ENCODE results near the gene VAV1.
"Not testable (repeated sequence)": the region's sequence is repeated elsewhere in the genome, so short reads cannot be mapped to it uniquely, and the experiment has no call there.

The VAV1 gene

GRCh38 chr19:6853868-6854267 lies 81.4 kb downstream of the VAV1 start:
- Histone ChIP-seq H3K4me1 (ENCODE audit: control insufficient read depth, insufficient read depth, low read length) (no peaks in the 10 kb centered on the region), H3K27ac (ENCODE audit: low read length) (no peak overlapping the region), H3K27me3 (ENCODE audit: control insufficient read depth in 1 of 2, insufficient read depth in 2 of 2, low read length in 2 of 2) (peaks cover 3 to 5% of the 10 kb centered on the region in 2 donors)

GRCh38 chr19:6854758-6855157 lies 82.2 kb downstream of the VAV1 start:
- H3K36me3 ChIP-seq (ENCODE audit: control insufficient read depth in 2 of 2, insufficient read depth in 2 of 2, low read length in 2 of 2), result no peaks in the 10 kb centered on the region
- H3K27me3 ChIP-seq (ENCODE audit: control insufficient read depth in 1 of 2, insufficient read depth in 2 of 2, low read length in 2 of 2), result peaks cover 3 to 5% of the 10 kb centered on the region in 2 donors
- H3K4me3 ChIP-seq (ENCODE audit: low read length in 2 of 2), result no peak overlapping the region
- no peak overlapping the region for H3K9ac ChIP-seq (ENCODE audit: low read length in 2 of 2)
- no peak overlapping the region for H3K27ac ChIP-seq (ENCODE audit: low read length)
- H3K4me1 ChIP-seq (ENCODE audit: control insufficient read depth, insufficient read depth, low read length), result no peaks in the 10 kb centered on the region
- H3K9me3 ChIP-seq (ENCODE audit: control insufficient read depth in 2 of 2, low read length in 2 of 2), result peaks cover 0 to 2% of the 10 kb centered on the region in 2 donors

More at GRCh38 chr19:6853868-6854267, 81.4 kb downstream of the VAV1 start:
- Histone ChIP-seq H3K4me3 (ENCODE audit: low read length in 2 of 2) (no peak overlapping the region), H3K9me3 (ENCODE audit: control insufficient read depth in 2 of 2, low read length in 2 of 2) (peaks cover 0 to 2% of the 10 kb centered on the region in 2 donors), H3K9ac (ENCODE audit: low read length in 2 of 2) (no peak overlapping the region), H3K36me3 (ENCODE audit: control insufficient read depth in 2 of 2, insufficient read depth in 2 of 2, low read length in 2 of 2) (no peaks in the 10 kb centered on the region)

GRCh38 chr19:6856749-6857372 lies 84.4 kb downstream of the VAV1 start:
- no peaks in the 10 kb centered on the region for H3K36me3 ChIP-seq (ENCODE audit: control insufficient read depth in 2 of 2, insufficient read depth in 2 of 2, low read length in 2 of 2)
- H3K27me3 ChIP-seq (ENCODE audit: control insufficient read depth in 1 of 2, insufficient read depth in 2 of 2, low read length in 2 of 2), result peaks cover 5 to 6% of the 10 kb centered on the region in 2 donors
- no peaks in the 10 kb centered on the region for H3K4me1 ChIP-seq (ENCODE audit: control insufficient read depth, insufficient read depth, low read length)
- H3K9me3 ChIP-seq (ENCODE audit: control insufficient read depth in 2 of 2, low read length in 2 of 2), result peaks cover 0 to 2% of the 10 kb centered on the region in 2 donors
- H3K27ac ChIP-seq (ENCODE audit: low read length), result no peak overlapping the region
- H3K4me3 ChIP-seq (ENCODE audit: low read length in 2 of 2), result no peak overlapping the region
- H3K9ac ChIP-seq (ENCODE audit: low read length in 2 of 2), result no peak overlapping the region

- Histone ChIP-seq H3K9me3 (ENCODE audit: control insufficient read depth in 2 of 2, low read length in 2 of 2) (no peaks in the 10 kb centered on the region), H3K36me3 (ENCODE audit: control insufficient read depth in 2 of 2, insufficient read depth in 2 of 2, low read length in 2 of 2) (no peaks in the 10 kb centered on the region), H3K4me3 (ENCODE audit: low read length in 2 of 2) (no peak overlapping the region), H3K27ac (ENCODE audit: low read length) (no peak overlapping the region), H3K9ac (ENCODE audit: low read length in 2 of 2) (no peak overlapping the region), H3K27me3 (ENCODE audit: control insufficient read depth in 1 of 2, insufficient read depth in 2 of 2, low read length in 2 of 2) (peaks cover 0 to 8% of the 10 kb centered on the region in 2 donors), H3K4me1 (ENCODE audit: control insufficient read depth, insufficient read depth, low read length) (no peaks in the 10 kb centered on the region)
Observed at GRCh38 chr19:6861683-6862286, 89.3 kb downstream of the VAV1 start.

GRCh38 chr19:6862673-6863078 lies 90.2 kb downstream of the VAV1 start:
- Histone ChIP-seq H3K36me3 (ENCODE audit: control insufficient read depth in 2 of 2, insufficient read depth in 2 of 2, low read length in 2 of 2) (no peaks in the 10 kb centered on the region), H3K4me3 (ENCODE audit: low read length in 2 of 2) (peak overlapping the region in 1 of 2 donors; percentile 52), H3K27ac (ENCODE audit: low read length) (no peak overlapping the region), H3K4me1 (ENCODE audit: control insufficient read depth, insufficient read depth, low read length) (no peaks in the 10 kb centered on the region), H3K9me3 (ENCODE audit: control insufficient read depth in 2 of 2, low read length in 2 of 2) (no peaks in the 10 kb centered on the region), H3K9ac (ENCODE audit: low read length in 2 of 2) (no peak overlapping the region), H3K27me3 (ENCODE audit: control insufficient read depth in 1 of 2, insufficient read depth in 2 of 2, low read length in 2 of 2) (peaks cover 0 to 8% of the 10 kb centered on the region in 2 donors)

- Histone ChIP-seq H3K27me3 (ENCODE audit: control insufficient read depth in 1 of 2, insufficient read depth in 2 of 2, low read length in 2 of 2) (peaks cover 0 to 8% of the 10 kb centered on the region in 2 donors), H3K4me1 (ENCODE audit: control insufficient read depth, insufficient read depth, low read length) (no peaks in the 10 kb centered on the region), H3K9me3 (ENCODE audit: control insufficient read depth in 2 of 2, low read length in 2 of 2) (no peaks in the 10 kb centered on the region), H3K4me3 (ENCODE audit: low read length in 2 of 2) (no peak overlapping the region), H3K27ac (ENCODE audit: low read length) (no peak overlapping the region), H3K36me3 (ENCODE audit: control insufficient read depth in 2 of 2, insufficient read depth in 2 of 2, low read length in 2 of 2) (no peaks in the 10 kb centered on the region), H3K9ac (ENCODE audit: low read length in 2 of 2) (no peak overlapping the region)
Observed at GRCh38 chr19:6864325-6864940, 91.9 kb downstream of the VAV1 start.

- H3K9ac ChIP-seq (ENCODE audit: low read length in 2 of 2), result no peak overlapping the region
- H3K9me3 ChIP-seq (ENCODE audit: control insufficient read depth in 2 of 2, low read length in 2 of 2), result no peaks in the 10 kb centered on the region
- H3K4me1 ChIP-seq (ENCODE audit: control insufficient read depth, insufficient read depth, low read length), result no peaks in the 10 kb centered on the region
- no peaks in the 10 kb centered on the region for H3K36me3 ChIP-seq (ENCODE audit: control insufficient read depth in 2 of 2, insufficient read depth in 2 of 2, low read length in 2 of 2)
- H3K4me3 ChIP-seq (ENCODE audit: low read length in 2 of 2), result no peak overlapping the region
- H3K27me3 ChIP-seq (ENCODE audit: control insufficient read depth in 1 of 2, insufficient read depth in 2 of 2, low read length in 2 of 2), result peaks cover 0 to 8% of the 10 kb centered on the region in 2 donors
- no peak overlapping the region for H3K27ac ChIP-seq (ENCODE audit: low read length)
Observed at GRCh38 chr19:6865849-6866248, 93.3 kb downstream of the VAV1 start.

GRCh38 chr19:6866741-6867151 lies 94.2 kb downstream of the VAV1 start:
- H3K4me1 ChIP-seq (ENCODE audit: control insufficient read depth, insufficient read depth, low read length), result no peaks in the 10 kb centered on the region
- peaks cover 0 to 5% of the 10 kb centered on the region in 2 donors for H3K27me3 ChIP-seq (ENCODE audit: control insufficient read depth in 1 of 2, insufficient read depth in 2 of 2, low read length in 2 of 2)
- H3K9ac ChIP-seq (ENCODE audit: low read length in 2 of 2), result no peak overlapping the region
- H3K36me3 ChIP-seq (ENCODE audit: control insufficient read depth in 2 of 2, insufficient read depth in 2 of 2, low read length in 2 of 2), result no peaks in the 10 kb centered on the region
- H3K4me3 ChIP-seq (ENCODE audit: low read length in 2 of 2), result no peak overlapping the region
- H3K27ac ChIP-seq (ENCODE audit: low read length), result no peak overlapping the region
- no peaks in the 10 kb centered on the region for H3K9me3 ChIP-seq (ENCODE audit: control insufficient read depth in 2 of 2, low read length in 2 of 2)

GRCh38 chr19:6868351-6868750 lies 95.8 kb downstream of the VAV1 start:
- Histone ChIP-seq H3K9ac (ENCODE audit: low read length in 2 of 2) (no peak overlapping the region), H3K27me3 (ENCODE audit: control insufficient read depth in 1 of 2, insufficient read depth in 2 of 2, low read length in 2 of 2) (no peaks in the 10 kb centered on the region), H3K4me3 (ENCODE audit: low read length in 2 of 2) (no peak overlapping the region), H3K27ac (ENCODE audit: low read length) (no peak overlapping the region), H3K4me1 (ENCODE audit: control insufficient read depth, insufficient read depth, low read length) (no peaks in the 10 kb centered on the region), H3K9me3 (ENCODE audit: control insufficient read depth in 2 of 2, low read length in 2 of 2) (no peaks in the 10 kb centered on the region), H3K36me3 (ENCODE audit: control insufficient read depth in 2 of 2, insufficient read depth in 2 of 2, low read length in 2 of 2) (no peaks in the 10 kb centered on the region)

- not testable (repeated sequence) for H3K4me1 ChIP-seq (ENCODE audit: control insufficient read depth, insufficient read depth, low read length)
Observed at GRCh38 chr19:6869151-6869882, 96.8 kb downstream of the VAV1 start.

More at GRCh38 chr19:6869151-6869882, 96.8 kb downstream of the VAV1 start:
- H3K27me3 ChIP-seq (ENCODE audit: control insufficient read depth in 1 of 2, insufficient read depth in 2 of 2, low read length in 2 of 2); H3K36me3 ChIP-seq (ENCODE audit: control insufficient read depth in 2 of 2, insufficient read depth in 2 of 2, low read length in 2 of 2); H3K9me3 ChIP-seq (ENCODE audit: control insufficient read depth in 2 of 2, low read length in 2 of 2); H3K9ac ChIP-seq (ENCODE audit: low read length in 2 of 2); H3K27ac ChIP-seq (ENCODE audit: low read length); H3K4me3 ChIP-seq (ENCODE audit: low read length in 2 of 2): not testable (repeated sequence)
